HepG2 (cell line): ENCODE measurements around the gene SPON1.

Experiments
- HBP1 ChIP-seq: IDR thresholded peaks from 2 replicates; pipeline ENCODE4 v1.6.1; 2016; ENCODE audit warnings: low read depth, control low read depth
- NCOA1 ChIP-seq: sonication (generic); formaldehyde crosslinking; IDR thresholded peaks from 2 replicates; pipeline ENCODE4 v1.9.0; 2021; ENCODE audit warnings: missing genetic modification reagents
- SIX4 ChIP-seq: sonication (generic); formaldehyde crosslinking; IDR thresholded peaks from 2 replicates; pipeline ENCODE4 v1.4.0; 2020; ENCODE audit warnings: missing genetic modification reagents
- UBTF ChIP-seq: sonication (generic); formaldehyde crosslinking; IDR thresholded peaks from 2 replicates; pipeline ENCODE4 v1.4.0; 2020; ENCODE audit warnings: mild to moderate bottlenecking, missing genetic modification reagents

DNA sequence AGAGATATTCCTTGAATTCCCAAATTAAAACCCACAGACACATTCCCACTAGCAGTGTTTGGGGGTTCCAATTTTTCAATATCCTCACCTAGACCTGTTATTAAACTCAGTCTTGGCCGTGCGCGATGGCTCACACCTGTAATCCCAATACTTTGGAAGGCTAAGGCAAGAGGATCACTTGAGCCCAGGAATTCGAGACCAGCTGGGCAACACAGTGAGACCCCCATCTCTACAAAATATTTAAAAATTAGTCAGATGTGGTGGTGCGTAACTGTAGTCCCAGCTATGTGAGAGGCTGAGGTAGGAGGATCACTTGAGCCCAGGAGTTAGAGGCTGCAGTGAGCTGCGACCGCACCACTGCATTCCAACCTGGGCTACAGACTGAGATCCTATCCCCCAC, 343.1 kb downstream of the SPON1 start:
- TF ChIP-seq UBTF (CRISPR knock-in tag) (no peak), HBP1 (CRISPR knock-in tag) (no peak), SIX4 (CRISPR knock-in tag) (no peak), NCOA1 (no peak)
